Renal pelvis (tissue), 12 donors: Measurements from ENCODE around the gene TEX50. TPM values are rescaled to one million over a fixed set of nuclear protein-coding genes. Genes with fewer than 3 reads are reported as not detected.
"Not testable (repeated sequence)": the region's sequence is repeated elsewhere in the genome, so short reads cannot be mapped to it uniquely, and the experiment has no call there.

Source experiments
- DNase-seq: peaks from one replicate; pipeline ENCODE4 v3.0.0-alpha.2; 2013
- long read RNA-seq, 16 experiments: transcript quantifications; one replicate each; lab custom pipeline, GENCODE V29; 2026
- polyA plus RNA-seq, 3 donors: library from polyadenylated mRNA; unstranded; fragments of 120-200 nt; gene quantifications; one replicate each; pipeline ENCODE4 v1.2.1, GENCODE V29; 2013; ENCODE audit not compliant: insufficient read length in 3 of 3

Gene TEX50, protein sequence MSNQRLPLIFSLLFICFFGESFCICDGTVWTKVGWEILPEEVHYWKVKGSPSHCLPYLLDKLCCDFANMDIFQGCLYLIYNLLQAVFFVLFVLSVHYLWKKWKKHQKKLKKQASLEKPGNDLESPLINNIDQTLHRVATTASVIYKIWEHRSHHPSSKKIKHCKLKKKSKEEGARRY
- not detected for polyA plus RNA-seq
- long read RNA-seq, donor 1 = 0 reads
- long read RNA-seq, donor 2 = 0 reads
- long read RNA-seq, donor 3 = 0 reads
- long read RNA-seq, donor 4 = 0 reads
- long read RNA-seq, donor 5 = 0 reads
- long read RNA-seq, donor 6 = 0 reads
- long read RNA-seq, donor 7 = 0 reads
- long read RNA-seq, donor 8 = 0 reads
- long read RNA-seq, donor 9 = 0 reads
- long read RNA-seq, donor 10 = 0 reads
- long read RNA-seq, donor 11 = 0 reads
- long read RNA-seq, donor 12 = 0 reads
- long read RNA-seq, donor 13 = 0 reads
- long read RNA-seq, donor 14 = 0 reads
- long read RNA-seq, donor 15 = 0 reads
- long read RNA-seq, donor 16 = 0 reads

DNA sequence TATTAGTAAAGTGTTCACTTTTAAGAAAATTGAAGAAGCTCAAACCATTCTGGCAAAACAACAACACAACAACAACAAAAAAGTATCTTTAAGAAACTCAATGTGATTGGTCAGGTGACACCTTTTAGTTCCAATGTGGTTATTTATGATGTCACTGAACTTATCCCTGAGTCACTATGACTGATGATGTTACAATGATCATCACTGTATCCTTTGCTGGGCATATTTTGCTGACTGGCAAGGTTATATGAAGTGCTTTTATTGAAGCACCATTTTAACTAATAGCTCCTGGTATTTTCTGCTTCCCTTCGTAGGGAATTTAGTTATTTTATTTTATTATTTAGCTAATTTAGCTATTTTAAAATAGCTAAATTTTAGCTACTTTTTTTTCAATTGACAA lies at the start of gene TEX50:
Gene TEX50 (plus strand): TSS at position 223 of the 400 bp plus-strand sequence. CDS start 184 bp downstream, outside the sequence.
- no peak for DNase-seq

DNA sequence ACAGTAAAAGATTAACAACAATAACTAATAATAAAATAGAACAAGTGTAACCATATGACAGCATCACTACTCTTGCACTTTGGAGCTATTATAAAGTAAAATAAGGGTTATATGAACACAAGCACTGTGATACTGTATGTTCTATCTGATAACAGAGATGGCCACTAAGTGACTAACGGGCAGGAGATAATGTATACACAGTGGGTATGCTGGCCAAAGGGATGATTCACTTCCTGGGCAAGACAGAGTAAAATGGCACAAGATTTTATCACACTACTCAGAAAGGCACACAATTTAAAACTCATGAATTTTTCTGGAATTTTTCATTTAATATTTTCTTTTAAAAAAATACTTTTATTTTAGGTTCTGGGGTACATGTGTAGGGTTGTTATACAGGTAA lies 44.6 kb upstream of the TEX50 start:
- DNase-seq = no peak

- not testable (repeated sequence) for DNase-seq
Measured at GRCh38 chr1:173591138-173591537, 44.0 kb upstream of the TEX50 start.

DNA sequence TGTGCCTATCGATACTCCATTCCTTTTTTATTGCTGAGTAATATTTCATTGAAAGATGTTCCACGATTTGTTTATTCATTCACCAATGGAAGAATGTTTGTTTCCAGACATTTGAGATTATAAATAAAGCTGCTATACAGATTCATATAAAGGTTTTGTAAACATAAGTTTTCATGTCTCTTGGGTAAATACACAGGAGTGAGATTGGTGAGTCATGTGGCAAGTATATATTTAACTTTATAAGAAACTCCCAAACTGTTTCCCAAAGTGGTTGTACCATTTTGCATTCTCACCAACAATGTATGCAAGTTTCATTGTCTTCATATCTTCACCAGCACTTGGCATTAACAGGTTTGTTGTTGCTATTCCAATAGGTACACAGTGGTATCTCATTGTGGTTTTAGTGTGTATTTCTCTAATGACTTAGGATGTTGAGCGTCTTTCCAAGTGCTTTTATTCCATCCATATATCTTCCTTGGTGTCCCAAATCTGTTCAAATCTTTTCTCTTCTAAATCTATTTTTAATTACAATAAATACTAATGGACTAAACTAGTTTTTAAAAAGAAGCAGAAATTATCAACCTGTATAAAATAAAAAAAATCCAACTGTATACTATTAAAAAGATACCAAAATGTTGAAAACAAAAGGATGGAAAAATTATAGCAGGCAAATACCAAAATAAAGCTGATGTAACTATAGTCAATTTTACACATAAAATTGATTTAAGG lies 38.9 kb upstream of the TEX50 start:
- DNase-seq = no peak

DNA sequence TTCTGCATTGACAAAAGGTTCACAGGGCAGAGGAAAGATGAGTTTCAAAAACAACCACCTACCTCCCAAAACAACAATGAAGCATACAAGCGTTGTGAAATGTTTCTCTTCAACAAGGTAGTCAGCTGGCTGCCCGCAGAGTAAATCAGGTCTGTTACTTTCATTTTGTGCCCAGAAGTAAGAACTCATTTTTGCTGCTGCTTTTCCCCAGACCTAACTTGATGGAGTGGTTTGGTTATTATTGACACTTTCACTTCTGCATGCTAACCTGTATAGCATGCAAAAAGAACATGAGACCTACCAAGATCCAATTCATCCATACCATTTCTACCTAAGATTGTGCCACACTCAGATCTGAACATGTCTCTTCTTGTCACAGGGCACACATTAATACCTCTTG lies 33.5 kb upstream of the TEX50 start:
- no peak for DNase-seq

DNA sequence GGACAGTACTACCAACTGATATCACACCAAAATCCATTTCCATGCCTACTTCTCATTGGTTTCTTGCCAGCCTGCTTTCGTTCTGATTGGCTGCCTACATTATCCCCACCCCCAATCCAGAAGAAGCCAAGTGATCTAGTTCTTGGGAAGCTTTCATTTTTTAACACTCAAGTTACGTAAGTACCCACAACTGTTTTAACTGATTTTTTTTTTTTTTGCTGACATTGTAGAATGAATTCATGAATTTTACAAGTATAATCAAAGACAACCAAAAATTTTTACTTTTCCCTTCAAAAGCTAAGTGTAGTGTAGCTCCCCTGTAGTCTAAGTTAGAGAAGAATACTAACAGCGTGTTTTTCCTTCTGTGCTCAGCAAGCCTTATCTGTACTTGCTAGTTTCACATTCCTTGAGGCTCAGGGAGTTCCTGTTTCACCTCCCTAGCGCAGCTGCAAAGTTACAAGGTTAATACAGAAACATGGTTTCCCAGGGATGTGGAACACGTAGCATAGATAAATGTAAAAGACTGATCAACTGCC lies 32.0 kb upstream of the TEX50 start, which contains the start of gene SLC9C2:
Gene SLC9C2 (minus strand): TSS at position 17 of the 536 bp plus-strand sequence. CDS start 1,296 bp downstream, outside the sequence.
- no peak for DNase-seq

DNA sequence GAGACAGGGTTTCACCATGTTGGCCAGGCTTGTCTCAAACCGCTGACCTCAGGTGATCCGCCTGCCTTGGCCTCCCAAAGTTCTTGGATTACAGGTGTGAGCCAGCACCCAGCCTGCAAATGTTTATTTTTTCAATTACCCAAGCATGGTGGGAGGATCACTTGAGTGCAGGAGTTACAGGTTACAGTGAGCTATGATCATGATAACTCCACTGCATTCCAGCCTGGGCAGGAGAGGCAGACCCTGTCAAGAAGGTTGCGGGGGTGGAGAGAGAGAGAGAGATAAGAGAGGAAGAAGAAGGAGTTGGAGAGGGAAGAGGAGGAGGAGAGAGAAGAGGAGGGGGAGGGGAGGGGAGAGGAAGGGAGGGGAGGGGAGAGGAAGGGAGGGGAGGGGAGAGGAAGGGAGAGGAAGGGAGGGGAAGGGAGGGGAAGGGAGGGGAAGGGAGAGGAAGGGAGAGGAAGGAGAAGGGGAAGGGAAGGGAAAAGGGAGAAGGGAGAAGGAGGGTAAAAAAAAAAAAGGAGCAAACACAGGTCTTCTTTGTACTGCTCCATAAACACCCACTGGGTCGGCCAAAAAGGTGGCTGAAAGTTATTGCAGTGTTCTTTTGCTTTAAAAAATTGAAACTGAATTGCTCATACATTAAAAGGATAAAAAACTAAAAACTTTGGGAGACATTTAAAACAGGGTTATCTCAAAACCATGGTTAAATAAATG lies 26.5 kb upstream of the TEX50 start:
- no peak for DNase-seq

- DNase-seq = not testable (repeated sequence)
Measured at GRCh38 chr1:173613086-173613485, 22.1 kb upstream of the TEX50 start.

- DNase-seq = no peak
Measured at GRCh38 chr1:173616859-173617258, 18.3 kb upstream of the TEX50 start.

DNA sequence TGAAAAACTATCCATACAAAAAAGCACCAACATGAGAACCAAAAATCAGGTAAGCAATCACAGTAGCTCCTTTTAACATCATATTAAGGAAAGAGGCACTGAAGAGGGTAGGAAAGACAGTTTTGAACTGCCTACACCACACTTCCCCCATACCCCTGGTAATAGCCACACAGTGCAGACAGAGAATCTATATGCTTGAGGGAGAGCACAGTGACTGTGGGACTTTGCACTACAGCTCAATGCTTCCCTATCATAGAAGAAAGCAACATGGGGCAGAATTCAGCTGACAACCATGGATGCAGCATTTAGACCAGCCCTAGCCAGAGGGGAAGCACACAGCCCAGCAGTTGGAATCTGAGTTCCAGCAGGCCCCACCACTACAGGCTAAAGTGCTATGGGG lies 7.9 kb upstream of the TEX50 start:
- no peak for DNase-seq

- DNase-seq = no peak
Measured at GRCh38 chr1:173628888-173629287, 6.2 kb upstream of the TEX50 start.

DNA sequence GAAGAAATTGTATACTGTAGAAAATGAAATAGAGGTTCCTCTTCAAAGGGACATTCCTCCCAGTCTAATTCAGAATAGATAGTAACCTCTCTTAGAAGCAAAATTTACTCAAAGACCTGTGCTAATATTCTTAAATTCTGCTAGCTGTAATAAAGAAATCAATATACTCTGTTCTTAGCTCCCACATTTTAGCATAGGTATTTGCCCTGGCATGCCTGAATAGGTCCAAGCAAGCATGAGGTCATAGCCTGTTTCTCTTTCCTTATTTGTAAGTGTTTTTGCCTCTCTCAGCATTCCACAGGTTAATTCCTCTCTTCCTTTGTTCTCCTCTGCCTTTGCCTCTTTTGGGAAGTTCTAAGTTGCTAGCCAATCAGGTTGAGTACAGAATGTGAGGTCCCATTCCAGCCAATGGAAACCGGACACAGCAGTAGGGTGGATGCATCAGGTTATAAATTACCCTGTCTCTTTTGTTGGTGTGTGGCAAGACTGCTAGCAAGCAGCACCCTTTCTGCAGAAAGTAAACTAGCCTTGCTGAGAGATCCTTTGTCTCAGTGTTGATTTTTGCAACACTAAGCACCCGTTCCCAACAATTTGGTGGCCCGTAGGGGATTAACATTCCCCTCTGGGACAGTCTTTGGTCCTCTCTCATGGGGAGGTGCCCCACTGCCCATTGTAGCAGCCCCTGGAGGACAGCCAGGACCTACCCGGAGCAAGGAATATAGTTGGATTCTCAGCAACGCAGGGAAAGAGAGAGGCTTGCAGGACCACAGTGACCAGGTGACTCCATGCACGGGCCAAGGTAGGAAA lies 2.3 kb downstream of the TEX50 start:
- DNase-seq = not testable (repeated sequence)

- no peak for DNase-seq
Measured at GRCh38 chr1:173638043-173639021, 3.2 kb downstream of the TEX50 start.

DNA sequence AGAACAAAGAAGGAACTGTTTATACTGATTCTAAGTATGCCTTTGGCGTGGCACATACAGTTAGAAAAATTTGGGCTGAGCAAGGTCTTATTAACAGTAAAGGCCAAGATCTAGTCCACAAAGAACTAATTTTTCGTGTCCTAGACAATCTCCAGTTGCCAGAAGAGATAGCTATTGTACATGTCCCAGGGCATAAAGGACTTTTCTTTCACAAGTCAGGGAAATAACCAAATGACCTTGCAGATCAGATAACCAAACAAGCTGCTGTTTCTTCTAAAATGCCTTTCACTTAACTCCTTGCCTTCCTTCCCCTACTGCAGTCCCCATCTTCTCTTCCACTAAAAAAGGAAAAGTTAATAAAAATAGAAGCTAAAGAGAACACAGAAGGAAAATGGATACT lies 4.0 kb downstream of the TEX50 start:
- DNase-seq = no peak

- DNase-seq = not testable (repeated sequence)
Measured at GRCh38 chr1:173642450-173643139, 7.5 kb downstream of the TEX50 start.

GRCh38 chr1:173646656-173647055 lies 11.5 kb downstream of the TEX50 start:
- no peak for DNase-seq

- no peak for DNase-seq
Measured at GRCh38 chr1:173648880-173649605, 13.9 kb downstream of the TEX50 start.

DNA sequence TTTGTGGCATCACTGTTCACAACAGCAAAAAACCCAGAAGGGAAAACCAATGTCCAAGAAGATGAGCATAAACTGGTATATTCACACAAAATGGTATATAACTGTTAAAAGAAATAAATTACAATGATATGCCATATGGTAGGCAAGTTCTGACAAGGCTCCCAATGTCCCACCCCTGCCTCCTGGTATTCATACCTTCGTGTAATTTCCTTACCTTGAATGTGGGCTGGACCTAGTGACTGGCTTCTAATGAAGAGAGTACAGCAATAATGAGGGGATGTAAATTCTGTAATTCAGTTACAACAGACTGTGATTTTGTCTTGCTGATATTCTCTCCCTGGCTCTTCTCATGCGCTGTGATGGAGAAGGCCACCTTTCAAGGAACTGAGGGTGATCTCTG lies 25.2 kb downstream of the TEX50 start:
- no peak for DNase-seq
